Stomach (tissue), 9 donors: ENCODE results near the gene KIF21B. TPM values are rescaled to one million over a fixed set of nuclear protein-coding genes. Genes with fewer than 3 reads are reported as not detected.

Experiments used
- DNase-seq, 2 donors: peaks; one replicate each; pipeline versions ENCODE4 v3.0.0 to v3.0.0-alpha.2; 2013 to 2019
- H3K27ac ChIP-seq, 5 donors: fragments of 200-600 bp in 4 of 5; sonication (generic) in 4 of 5; one replicate each; pipeline ENCODE4 v1.5.1; 2013 to 2019; ENCODE audit warnings: mild to moderate bottlenecking in 1 of 5, moderate library complexity in 1 of 5
- H3K27me3 ChIP-seq, 3 donors: fragments of 200-600 bp; sonication (generic); one replicate each; pipeline ENCODE4 v1.5.1; 2017 to 2019; ENCODE audit warnings: mixed run types in 1 of 3
- H3K36me3 ChIP-seq, 4 donors: fragments of 200-600 bp; sonication (generic); 1 replicate in 3 of 4; 2 replicates in 1 of 4; pipeline ENCODE4 v1.5.1; 2016 to 2019
- H3K4me1 ChIP-seq, 4 donors: fragments of 200-600 bp; sonication (generic); one replicate each; pipeline ENCODE4 v1.5.1; 2016 to 2019
- H3K4me3 ChIP-seq, 4 donors: fragments of 200-600 bp; sonication (generic) in 3 of 4; one replicate each; pipeline ENCODE4 v1.5.1; 2016 to 2019; ENCODE audit warnings: mild to moderate bottlenecking in 1 of 4
- H3K9me3 ChIP-seq, 4 donors: fragments of 200-600 bp; sonication (generic); one replicate each; pipeline ENCODE4 v1.5.1; 2016 to 2019
- EP300 ChIP-seq: sonication (generic); formaldehyde crosslinking; IDR thresholded peaks from one replicate; pipeline ENCODE4 v1.6.1; 2017; ENCODE audit warnings: antibody characterized with exemption
- POLR2A ChIP-seq, 4 donors: fragments of 450-650 bp; IDR thresholded peaks; one replicate each; pipeline ENCODE4 v1.6.1; 2016; ENCODE audit warnings: antibody characterized with exemption in 4 of 4, control low read depth in 2 of 4, mild to moderate bottlenecking in 1 of 4, moderate library complexity in 1 of 4
- POLR2AphosphoS5 ChIP-seq, 3 donors: sonication (generic); formaldehyde crosslinking; IDR thresholded peaks; one replicate each; pipeline ENCODE4 v1.6.1; 2016; ENCODE audit warnings: antibody characterized with exemption in 3 of 3
- WGBS, 5 donors: extraction: QIAGEN DNeasy Blood & Tissue Kit in 3 of 5; methylation state at CpG; one replicate each; pipeline versions ENCODE4 v1.1.5 to v1.1.7; 2013 to 2018; 5-methylcytosine and 5-hydroxymethylcytosine counted together
- intact Hi-C: fragments of 100-400 bp; cut with DNase I; formaldehyde crosslinking; loops from one replicate; pipeline ENCODE4 v1.15.1; 2023; ENCODE audit warnings: low total_unique reads
- polyA plus RNA-seq, 3 donors: library from polyadenylated mRNA; stranded (reverse); fragments of 200-250 nt; gene quantifications; one replicate each; pipeline ENCODE4 v1.2.3, GENCODE V29; 2013
- total RNA-seq, 5 donors: library from RNA; depleted of rRNA; stranded (reverse); fragments of >200 nt; gene quantifications; one replicate each; pipeline versions ENCODE4 v1.1.0 to v1.2.3, GENCODE V29; 2014 to 2016
- TF ChIP-seq, protein P1 (sequence below), 7 experiments: fragments of 450-650 bp in 4 of 7; fragments of 200-600 bp in 3 of 7; sonication (generic) in 3 of 7; IDR thresholded peaks; one replicate each; pipeline ENCODE4 v1.5.1; 2016 to 2019; ENCODE audit warnings: antibody characterized with exemption in 7 of 7, control low read depth in 2 of 7, mild to moderate bottlenecking in 1 of 7
- donor health status: healthy with polysubstance abuse.
- donor health status: Bipolar disorder and iron deficiency.
- donor health status: healthy.

Gene KIF21B
- total and polyA plus RNA-seq, 8 donors, result 0.30 to 8.8 (median 2.4) TPM

DNA sequence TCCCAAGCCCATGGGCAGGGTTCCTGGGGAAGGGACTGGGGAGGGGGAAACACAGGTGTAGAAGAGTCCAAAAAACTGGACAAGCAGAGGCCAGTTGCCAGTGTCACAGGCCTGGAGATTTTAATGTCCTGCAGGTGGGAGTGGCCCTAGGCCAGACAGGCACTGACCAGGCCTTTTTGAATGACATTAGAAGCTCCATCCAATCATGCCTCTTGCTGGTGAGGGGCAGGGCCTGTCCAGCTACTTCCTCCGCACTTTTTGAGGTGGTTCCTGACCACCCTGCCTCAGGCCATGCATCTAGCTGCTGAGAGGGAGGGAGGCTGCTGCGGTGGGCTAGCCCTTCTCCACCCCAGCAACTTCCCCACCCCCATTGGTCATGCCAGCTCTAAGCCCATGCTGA is 15.9 kb upstream of the KIF21B start:
- no peaks in the 10 kb centered on the region for H3K36me3 ChIP-seq
- no peaks in the 10 kb centered on the region for H3K9me3 ChIP-seq
- H3K27ac ChIP-seq, result no peak overlapping the region
- no peak for DNase-seq
- 84 to 100% (median 90%) methylated on average over 2 of the region's 2 CpGs for WGBS, 5 donors
- TF ChIP-seq, protein P1, sequence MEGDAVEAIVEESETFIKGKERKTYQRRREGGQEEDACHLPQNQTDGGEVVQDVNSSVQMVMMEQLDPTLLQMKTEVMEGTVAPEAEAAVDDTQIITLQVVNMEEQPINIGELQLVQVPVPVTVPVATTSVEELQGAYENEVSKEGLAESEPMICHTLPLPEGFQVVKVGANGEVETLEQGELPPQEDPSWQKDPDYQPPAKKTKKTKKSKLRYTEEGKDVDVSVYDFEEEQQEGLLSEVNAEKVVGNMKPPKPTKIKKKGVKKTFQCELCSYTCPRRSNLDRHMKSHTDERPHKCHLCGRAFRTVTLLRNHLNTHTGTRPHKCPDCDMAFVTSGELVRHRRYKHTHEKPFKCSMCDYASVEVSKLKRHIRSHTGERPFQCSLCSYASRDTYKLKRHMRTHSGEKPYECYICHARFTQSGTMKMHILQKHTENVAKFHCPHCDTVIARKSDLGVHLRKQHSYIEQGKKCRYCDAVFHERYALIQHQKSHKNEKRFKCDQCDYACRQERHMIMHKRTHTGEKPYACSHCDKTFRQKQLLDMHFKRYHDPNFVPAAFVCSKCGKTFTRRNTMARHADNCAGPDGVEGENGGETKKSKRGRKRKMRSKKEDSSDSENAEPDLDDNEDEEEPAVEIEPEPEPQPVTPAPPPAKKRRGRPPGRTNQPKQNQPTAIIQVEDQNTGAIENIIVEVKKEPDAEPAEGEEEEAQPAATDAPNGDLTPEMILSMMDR (IDR thresholded peaks at IDR 0.05), result no peak
- TF ChIP-seq POLR2A (IDR thresholded peaks at IDR 0.05), result no peak
- TF ChIP-seq POLR2AphosphoS5 (IDR thresholded peaks at IDR 0.05), result no peak
- TF ChIP-seq EP300, result no peak
- intact Hi-C loops, result loop anchor here (5.0 kb wide), 1 partner anchor 417 kb away; the partner anchor contains the start of gene KIF14
- H3K27me3 ChIP-seq, result no peaks in the 10 kb centered on the region
- H3K4me3 ChIP-seq, result no peak overlapping the region
- peaks cover 0 to 7% (median 3%) of the 10 kb centered on the region in 4 donors for H3K4me1 ChIP-seq

DNA sequence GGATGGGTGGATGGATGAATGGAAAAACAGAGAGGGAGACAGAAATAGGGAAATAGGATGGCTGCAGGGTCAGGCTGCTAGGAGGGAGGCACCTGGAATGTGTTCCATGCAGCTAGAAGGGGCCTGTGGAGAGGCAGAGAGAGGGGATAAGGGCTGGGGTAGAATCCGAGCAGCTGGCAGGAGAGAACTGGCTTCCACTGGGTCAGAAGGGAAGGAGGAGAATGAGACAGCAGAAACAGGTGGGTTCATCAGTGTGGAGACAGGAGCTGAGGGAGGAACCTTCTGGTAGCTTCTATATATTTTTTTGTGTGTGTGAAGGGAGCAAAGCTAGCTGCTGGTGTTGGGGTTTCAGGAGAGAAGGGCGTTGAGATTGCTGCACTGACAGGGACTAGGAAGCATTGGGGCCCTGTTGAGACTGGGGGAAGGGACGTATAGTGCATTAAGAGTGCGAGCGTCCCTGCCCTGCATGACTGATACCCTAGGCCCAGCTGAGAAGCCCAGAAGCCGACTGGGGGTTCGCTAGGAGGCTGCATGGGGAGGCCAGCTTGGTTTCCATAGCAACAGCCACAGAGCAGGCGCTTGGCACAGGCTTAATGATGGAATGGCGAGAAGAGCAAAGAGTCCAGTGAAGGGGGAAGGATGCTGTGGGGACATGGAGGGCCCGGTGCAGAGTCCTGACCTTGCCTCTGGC is 14.8 kb upstream of the KIF21B start:
- TF ChIP-seq POLR2A (IDR thresholded peaks at IDR 0.05) (no peak), EP300 (no peak), POLR2AphosphoS5 (IDR thresholded peaks at IDR 0.05) (no peak)
- TF ChIP-seq, protein P1 (IDR thresholded peaks at IDR 0.05), result no peak
- WGBS, 5 donors, result 86 to 91% (median 88%) methylated on average over 10 of the region's 10 CpGs
- DNase-seq, result no peak
- H3K36me3 ChIP-seq, result no peaks in the 10 kb centered on the region
- peaks cover 0 to 7% (median 3%) of the 10 kb centered on the region in 4 donors for H3K4me1 ChIP-seq
- no peaks in the 10 kb centered on the region for H3K27me3 ChIP-seq
- no peak overlapping the region for H3K4me3 ChIP-seq
- intact Hi-C loops, result loop anchor here (5.0 kb wide), 1 partner anchor 416 kb away; the partner anchor contains the start of gene KIF14
- no peaks in the 10 kb centered on the region for H3K9me3 ChIP-seq
- no peak overlapping the region for H3K27ac ChIP-seq

DNA sequence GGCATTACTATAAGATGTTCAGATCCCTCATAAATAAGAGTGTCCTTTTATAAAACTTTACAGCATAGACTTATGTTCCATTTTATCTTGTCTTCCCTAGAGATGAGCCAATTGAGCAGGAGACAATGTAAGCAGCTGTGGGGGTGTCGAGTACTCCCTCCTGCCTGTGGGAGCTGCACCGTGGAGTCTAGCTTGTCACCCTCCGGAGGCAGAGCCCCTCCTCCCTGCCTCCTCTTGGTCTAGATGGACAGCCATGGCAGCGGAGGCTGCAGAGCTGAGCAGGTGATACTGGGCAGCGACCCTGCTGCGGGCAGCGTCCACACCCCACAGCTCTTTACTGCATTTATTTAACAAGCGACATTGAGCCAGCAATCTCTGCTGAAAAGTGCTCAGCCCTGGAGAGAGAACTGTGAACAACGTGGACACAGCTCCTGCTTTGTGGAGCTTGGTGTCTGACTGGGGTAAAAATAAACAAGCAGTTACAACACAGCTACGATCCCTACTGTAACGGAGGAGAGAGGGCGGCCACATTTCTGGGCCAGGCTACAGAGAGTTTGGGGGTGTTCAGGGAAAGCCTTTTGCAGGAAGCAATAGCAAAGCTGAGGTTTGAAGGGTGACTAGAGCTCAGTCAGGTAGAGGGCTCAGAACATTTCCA is 12.8 kb upstream of the KIF21B start:
- no peaks in the 10 kb centered on the region for H3K4me1 ChIP-seq
- no peak overlapping the region for H3K4me3 ChIP-seq
- intact Hi-C loops, result loop anchor here (5.0 kb wide), 1 partner anchor 414 kb away; the partner anchor contains the start of gene KIF14
- H3K27ac ChIP-seq, result no peak overlapping the region
- TF ChIP-seq EP300 (no peak), POLR2AphosphoS5 (IDR thresholded peaks at IDR 0.05) (no peak), POLR2A (IDR thresholded peaks at IDR 0.05) (no peak)
- TF ChIP-seq, protein P1 (IDR thresholded peaks at IDR 0.05), result no peak
- no peaks in the 10 kb centered on the region for H3K27me3 ChIP-seq
- DNase-seq, result no peak
- H3K36me3 ChIP-seq, result no peaks in the 10 kb centered on the region
- no peaks in the 10 kb centered on the region for H3K9me3 ChIP-seq
- WGBS, 5 donors, result 36 to 61% (median 53%) methylated on average over 12 of the region's 12 CpGs

DNA sequence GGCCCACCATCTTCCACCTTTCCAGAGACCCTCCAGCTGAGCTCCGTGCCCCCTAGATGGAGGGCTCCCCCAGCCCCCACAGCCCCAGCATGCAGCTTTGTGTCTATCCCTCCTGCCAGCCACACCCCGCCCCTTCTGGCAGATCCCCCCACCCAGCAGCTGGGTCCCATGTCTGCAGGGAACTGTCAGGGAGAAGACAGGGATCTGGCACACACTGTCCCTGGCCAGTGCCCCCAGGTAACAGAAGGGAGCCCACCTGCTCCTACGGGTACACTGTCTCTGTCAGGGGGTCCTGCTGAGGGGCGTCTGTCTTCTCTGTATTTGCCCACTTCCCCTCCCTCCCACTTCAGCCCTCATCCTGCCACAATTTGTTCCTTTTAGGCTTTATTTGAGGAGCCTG is 11.2 kb upstream of the KIF21B start:
- Histone ChIP-seq H3K4me3 (no peak overlapping the region), H3K27ac (no peak overlapping the region), H3K27me3 (no peaks in the 10 kb centered on the region), H3K9me3 (no peaks in the 10 kb centered on the region), H3K36me3 (no peaks in the 10 kb centered on the region), H3K4me1 (no peaks in the 10 kb centered on the region)
- no peak for DNase-seq
- 82 to 89% (median 84%) methylated on average over 4 of the region's 4 CpGs for WGBS, 5 donors
- intact Hi-C loops, result loop anchor here (5.0 kb wide), 1 partner anchor 412 kb away; the partner anchor contains the start of gene KIF14
- TF ChIP-seq POLR2A (IDR thresholded peaks at IDR 0.05) (no peak), POLR2AphosphoS5 (IDR thresholded peaks at IDR 0.05) (no peak), EP300 (no peak)
- TF ChIP-seq, protein P1 (IDR thresholded peaks at IDR 0.05), result no peak
